Activated T-cell treated with anti-CD3 and anti-CD28 coated beads, Interleukin-2, amount 50 U/mL, for 24 hours (primary cell): ENCODE measurements around the gene CFAP70.
"Not testable (repeated sequence)": the region's sequence is repeated elsewhere in the genome, so short reads cannot be mapped to it uniquely, and the experiment has no call there.

Source experiments
- DNase-seq: peaks from one replicate; pipeline ENCODE4 v3.0.0-alpha.2; 2020
- H3K27ac Mint-ChIP-seq: 2 replicates; pipeline ENCODE4 v1.8.0; 2020; ENCODE audit warnings: mild to moderate bottlenecking, mixed read lengths
- H3K27me3 Mint-ChIP-seq: 2 replicates; pipeline ENCODE4 v1.8.0; 2020; ENCODE audit warnings: mixed read lengths
- H3K36me3 Mint-ChIP-seq: 2 replicates; pipeline ENCODE4 v1.8.0; 2020; ENCODE audit warnings: low read depth, mixed read lengths
- H3K4me1 Mint-ChIP-seq: 2 replicates; pipeline ENCODE4 v1.8.0; 2020; ENCODE audit warnings: low read depth, mixed read lengths
- H3K4me3 Mint-ChIP-seq: 2 replicates; pipeline ENCODE4 v1.8.0; 2020; ENCODE audit warnings: mild to moderate bottlenecking, moderate library complexity, mixed read lengths
- H3K9me3 Mint-ChIP-seq: 2 replicates; pipeline ENCODE4 v1.8.0; 2020; ENCODE audit warnings: mixed read lengths

The CFAP70 gene

DNA sequence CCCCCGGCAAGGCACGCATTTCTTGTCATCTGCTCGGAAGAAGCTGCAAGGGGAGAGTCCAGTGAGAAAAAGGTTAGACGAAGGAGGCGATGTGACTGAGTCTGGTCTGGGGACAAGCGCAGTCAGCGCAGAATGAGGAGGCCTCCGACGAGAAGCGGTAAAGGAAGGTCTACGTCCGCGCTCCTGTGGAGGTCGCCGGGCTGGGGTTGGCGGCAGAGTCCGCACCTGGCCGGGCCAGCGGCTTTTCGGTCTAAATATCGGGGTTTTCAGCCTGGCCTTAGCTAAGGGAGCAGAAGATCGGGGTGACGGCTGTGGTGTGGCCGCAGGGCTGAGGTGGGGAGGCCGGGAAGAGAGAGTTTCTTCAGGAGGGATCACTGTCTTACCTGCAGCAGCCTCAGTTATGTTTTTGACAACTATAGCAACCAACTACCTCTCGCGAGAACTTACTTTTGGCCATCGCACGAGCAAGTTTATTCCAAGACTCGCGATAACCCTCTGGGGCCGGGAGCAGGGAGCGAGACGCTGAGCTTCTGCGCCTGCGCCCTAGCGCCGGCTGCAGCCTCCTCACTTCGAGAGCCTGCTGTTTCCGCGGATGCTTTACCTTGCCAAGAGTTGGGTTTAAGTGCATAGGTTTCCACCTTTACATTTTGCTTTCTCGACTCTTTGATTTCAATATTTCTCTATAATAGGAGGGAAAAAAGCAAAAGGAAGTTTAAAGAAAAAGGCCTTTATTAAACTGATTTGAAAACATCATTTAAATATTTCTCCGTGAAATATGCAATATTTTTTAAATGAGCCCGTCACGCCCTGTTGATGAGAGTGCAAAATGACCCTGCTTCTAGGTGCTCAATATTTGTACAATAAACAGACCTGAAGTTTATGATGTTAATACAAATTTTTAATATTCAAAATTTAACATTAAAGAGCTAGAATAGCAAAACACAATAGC is at the start of gene CFAP70:
Gene CFAP70 (minus strand): TSS at position 534 of the 949 bp plus-strand sequence. CDS start 4,068 bp downstream, outside the sequence.
- Mint-ChIP-seq H3K4me3 (peak within 1 kb of the TSS; percentile 96), H3K27ac (peak within 1 kb of the TSS; percentile 95), H3K4me1 (peaks cover 15% of the 10 kb centered on the region), H3K36me3 (peaks cover 13% of the 10 kb centered on the region), H3K27me3 (no peaks in the 10 kb centered on the region), H3K9me3 (no peaks in the 10 kb centered on the region)
- DNase-seq: peak; percentile 90

DNA sequence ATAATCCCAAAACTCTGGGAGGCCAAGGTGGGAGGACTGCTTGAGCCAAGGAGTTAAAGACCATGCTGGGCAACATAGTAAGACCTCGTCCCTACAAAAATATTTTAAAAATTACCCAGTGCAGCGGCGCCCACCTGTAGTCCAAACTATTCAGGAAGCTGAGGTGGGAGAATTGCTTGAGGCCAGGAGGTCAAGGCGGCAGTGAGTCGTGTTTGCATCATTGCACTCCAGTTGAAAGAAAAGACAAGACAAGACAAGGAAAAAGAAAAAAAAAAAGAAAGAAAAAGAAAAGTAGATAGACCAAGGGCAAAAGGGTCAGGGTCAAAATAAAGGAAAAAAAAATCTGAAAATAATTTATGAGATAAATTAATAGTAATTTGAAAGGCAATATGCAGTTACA is 49.4 kb upstream of the CFAP70 start:
- Mint-ChIP-seq H3K27me3 (no peaks in the 10 kb centered on the region), H3K27ac (no peak overlapping the region), H3K9me3 (no peaks in the 10 kb centered on the region), H3K36me3 (peaks cover 62% of the 10 kb centered on the region), H3K4me3 (no peak overlapping the region), H3K4me1 (peaks cover 79% of the 10 kb centered on the region)
- no peak for DNase-seq

DNA sequence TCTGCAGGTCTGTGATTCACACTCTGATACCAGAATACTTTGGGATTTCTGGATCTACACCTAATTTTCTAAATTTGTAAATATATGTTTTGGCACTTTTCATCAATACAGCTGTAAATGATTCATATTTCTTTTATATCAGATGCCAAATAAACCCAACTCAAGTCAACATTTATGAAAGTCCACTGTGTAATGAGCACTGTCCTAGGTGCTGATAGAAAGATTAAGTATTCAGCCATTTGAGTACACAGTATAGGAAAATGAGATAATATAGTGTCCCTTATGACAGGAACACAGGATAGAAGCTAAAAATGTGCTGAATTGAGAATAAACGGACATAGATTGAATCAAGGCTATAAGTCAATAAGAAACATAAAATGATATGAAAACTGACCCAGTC is 48.8 kb upstream of the CFAP70 start:
- DNase-seq: no peak
- Mint-ChIP-seq H3K36me3 (peaks cover 58% of the 10 kb centered on the region), H3K27ac (no peak overlapping the region), H3K4me3 (no peak overlapping the region), H3K9me3 (no peaks in the 10 kb centered on the region), H3K4me1 (peaks cover 77% of the 10 kb centered on the region), H3K27me3 (no peaks in the 10 kb centered on the region)

DNA sequence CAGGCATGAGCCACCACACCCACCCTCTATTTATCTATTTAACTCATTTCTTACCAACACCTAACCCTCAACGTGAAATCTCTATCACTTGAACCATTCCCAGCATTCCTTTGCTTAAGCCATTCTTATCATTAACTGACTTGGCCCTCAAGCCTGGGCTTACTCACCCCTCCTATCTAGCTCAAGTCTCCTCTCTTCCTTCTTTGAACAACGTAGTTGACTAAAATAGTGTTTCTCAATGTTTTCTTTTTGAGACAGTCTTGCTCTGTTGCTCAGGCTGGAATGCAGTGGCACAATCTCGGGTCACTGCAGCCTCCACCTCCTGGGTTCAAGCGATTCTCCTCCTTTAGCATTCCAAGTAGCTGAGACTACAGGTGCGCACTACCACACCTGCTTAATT is 48.2 kb upstream of the CFAP70 start:
- no peak for DNase-seq
- Mint-ChIP-seq H3K27me3 (no peaks in the 10 kb centered on the region), H3K4me3 (no peak overlapping the region), H3K36me3 (peaks cover 53% of the 10 kb centered on the region), H3K4me1 (peaks cover 72% of the 10 kb centered on the region), H3K9me3 (no peaks in the 10 kb centered on the region), H3K27ac (peak overlapping the region; percentile 14)

DNA sequence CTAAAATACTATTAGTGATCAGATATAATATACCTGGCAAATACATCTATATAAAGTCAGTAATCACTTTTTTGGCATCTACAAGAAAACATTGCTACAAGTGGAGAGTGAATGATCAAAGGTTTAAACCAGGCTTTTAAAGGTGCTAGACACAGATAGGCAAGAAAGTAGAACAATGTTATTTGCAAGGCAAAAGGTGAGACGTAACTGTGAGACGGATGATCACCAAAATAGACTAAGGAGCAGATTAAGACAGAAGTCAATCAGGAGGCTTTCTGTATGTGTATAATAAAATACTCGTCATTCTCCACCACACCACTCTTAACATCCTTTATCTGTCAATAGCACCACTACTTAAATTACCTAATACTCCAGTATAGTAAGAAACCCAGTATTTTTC is 46.9 kb upstream of the CFAP70 start:
- H3K27ac Mint-ChIP-seq: no peak overlapping the region
- H3K4me1 Mint-ChIP-seq: peaks cover 61% of the 10 kb centered on the region
- no peaks in the 10 kb centered on the region for H3K27me3 Mint-ChIP-seq
- peaks cover 49% of the 10 kb centered on the region for H3K36me3 Mint-ChIP-seq
- H3K4me3 Mint-ChIP-seq: no peak overlapping the region
- no peaks in the 10 kb centered on the region for H3K9me3 Mint-ChIP-seq
- no peak for DNase-seq

DNA sequence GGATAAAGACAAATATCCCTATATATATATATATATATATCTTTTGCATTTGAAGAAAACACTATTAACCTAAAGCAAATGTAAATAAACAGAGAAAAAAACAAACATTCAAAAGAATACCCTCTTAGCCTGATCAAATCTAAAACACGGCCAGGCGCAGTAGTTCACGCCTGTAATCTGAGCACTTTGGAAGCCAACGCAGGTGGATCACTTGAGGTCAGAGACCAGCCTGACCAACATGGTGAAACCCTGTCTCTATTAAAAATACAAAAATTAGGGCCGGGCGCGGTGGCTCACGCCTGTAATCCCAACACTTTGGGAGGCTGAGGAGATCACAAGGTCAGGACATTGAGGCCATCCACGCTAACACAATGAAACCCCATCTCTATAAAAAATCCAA is 46.0 kb upstream of the CFAP70 start:
- Mint-ChIP-seq H3K4me3 (no peak overlapping the region), H3K9me3 (no peaks in the 10 kb centered on the region), H3K27me3 (no peaks in the 10 kb centered on the region), H3K4me1 (peaks cover 55% of the 10 kb centered on the region), H3K27ac (peak overlapping the region; percentile 47), H3K36me3 (peaks cover 49% of the 10 kb centered on the region)
- no peak for DNase-seq

DNA sequence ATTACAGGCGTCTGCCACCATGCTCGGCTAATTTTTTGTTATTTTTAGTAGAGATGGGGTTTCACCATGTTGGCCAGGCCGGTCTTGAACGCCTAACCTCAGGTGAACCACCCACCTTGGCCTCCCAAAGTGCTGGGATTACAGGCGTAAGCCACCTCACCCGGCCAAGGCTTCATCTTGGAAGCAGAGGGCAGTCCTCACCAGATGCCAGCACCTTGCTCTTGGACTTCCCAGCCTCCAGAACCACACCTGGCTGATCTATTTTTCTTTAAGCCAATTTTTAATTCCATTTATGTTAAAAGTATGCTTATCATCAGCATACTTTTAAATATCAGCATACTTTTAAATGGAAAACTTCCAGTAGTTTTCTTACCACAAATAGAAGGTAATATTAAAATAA is 43.0 kb upstream of the CFAP70 start:
- H3K27ac Mint-ChIP-seq: no peak overlapping the region
- no peaks in the 10 kb centered on the region for H3K27me3 Mint-ChIP-seq
- H3K36me3 Mint-ChIP-seq: peaks cover 53% of the 10 kb centered on the region

DNA sequence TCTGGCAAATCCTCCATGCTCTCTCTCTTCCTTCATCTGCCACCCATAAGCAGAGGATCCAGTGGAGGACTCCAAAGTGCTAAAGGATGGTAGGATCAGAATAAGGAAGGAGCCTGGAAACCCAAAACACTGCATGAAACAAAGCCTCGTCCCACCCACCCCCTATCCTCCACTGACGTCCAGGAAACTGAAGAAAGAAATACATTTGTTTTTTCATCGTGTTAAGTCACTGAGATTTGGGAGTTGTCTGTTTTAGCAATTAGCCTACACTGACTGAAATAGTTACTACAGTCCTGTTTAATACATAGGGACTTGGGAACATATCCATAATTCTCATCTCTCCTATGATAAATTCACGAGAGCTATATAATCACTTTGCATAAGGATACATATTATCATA is 40.4 kb upstream of the CFAP70 start:
- peaks cover 74% of the 10 kb centered on the region for H3K36me3 Mint-ChIP-seq
- no peaks in the 10 kb centered on the region for H3K27me3 Mint-ChIP-seq
- H3K27ac Mint-ChIP-seq: peak overlapping the region; percentile 33
- H3K9me3 Mint-ChIP-seq: no peaks in the 10 kb centered on the region
- H3K4me3 Mint-ChIP-seq: no peak overlapping the region
- DNase-seq: no peak
- H3K4me1 Mint-ChIP-seq: peaks cover 16% of the 10 kb centered on the region

More for the DNA sequence above, 43.0 kb upstream of the CFAP70 start:
- H3K9me3 Mint-ChIP-seq: no peaks in the 10 kb centered on the region
- H3K4me1 Mint-ChIP-seq: peaks cover 29% of the 10 kb centered on the region
- H3K4me3 Mint-ChIP-seq: no peak overlapping the region
- DNase-seq: no peak

DNA sequence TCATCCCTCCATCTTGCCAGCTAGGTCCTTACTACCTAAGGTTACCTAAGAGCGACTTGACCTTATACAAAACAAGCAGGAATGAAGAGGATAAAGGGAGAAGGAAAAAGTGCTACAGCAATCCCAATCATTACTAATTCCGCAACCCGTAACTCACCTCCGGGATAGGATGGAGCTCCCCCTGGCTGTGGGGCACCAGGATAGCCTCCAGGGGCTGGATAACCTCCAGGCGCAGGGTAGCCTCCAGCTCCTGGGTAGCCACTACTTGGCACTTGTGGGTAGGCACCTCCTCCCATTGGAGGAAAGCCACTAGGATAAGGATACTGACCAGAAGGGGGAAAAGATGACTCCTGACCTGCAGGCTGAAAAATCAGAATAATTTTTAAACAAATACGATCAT is 39.4 kb upstream of the CFAP70 start:
- Mint-ChIP-seq H3K27me3 (no peaks in the 10 kb centered on the region), H3K4me3 (no peak overlapping the region), H3K9me3 (no peaks in the 10 kb centered on the region), H3K36me3 (peaks cover 81% of the 10 kb centered on the region), H3K27ac (no peak overlapping the region), H3K4me1 (peaks cover 10% of the 10 kb centered on the region)
- DNase-seq: no peak

DNA sequence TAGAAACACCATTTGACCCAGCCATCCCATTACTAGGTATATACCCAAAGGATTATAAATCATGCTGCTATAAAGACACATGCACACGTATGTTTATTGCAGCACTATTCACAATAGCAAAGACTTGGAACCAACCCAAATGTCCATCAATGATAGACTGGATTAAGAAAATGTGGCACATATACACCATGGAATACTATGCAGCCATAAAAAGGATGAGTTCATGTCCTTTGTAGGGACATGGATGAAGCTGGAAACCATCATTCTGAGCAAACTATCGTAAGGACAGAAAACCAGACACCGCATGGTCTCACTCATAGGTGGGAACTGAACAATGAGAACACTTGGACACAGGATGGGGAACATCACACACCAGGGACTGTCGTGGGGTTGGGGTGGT is 35.7 kb upstream of the CFAP70 start:
- not testable (repeated sequence) for H3K27me3 Mint-ChIP-seq, H3K9me3 Mint-ChIP-seq, H3K4me1 Mint-ChIP-seq, H3K4me3 Mint-ChIP-seq, DNase-seq, H3K27ac Mint-ChIP-seq
- H3K36me3 Mint-ChIP-seq: peaks cover 94% of the 10 kb centered on the region

DNA sequence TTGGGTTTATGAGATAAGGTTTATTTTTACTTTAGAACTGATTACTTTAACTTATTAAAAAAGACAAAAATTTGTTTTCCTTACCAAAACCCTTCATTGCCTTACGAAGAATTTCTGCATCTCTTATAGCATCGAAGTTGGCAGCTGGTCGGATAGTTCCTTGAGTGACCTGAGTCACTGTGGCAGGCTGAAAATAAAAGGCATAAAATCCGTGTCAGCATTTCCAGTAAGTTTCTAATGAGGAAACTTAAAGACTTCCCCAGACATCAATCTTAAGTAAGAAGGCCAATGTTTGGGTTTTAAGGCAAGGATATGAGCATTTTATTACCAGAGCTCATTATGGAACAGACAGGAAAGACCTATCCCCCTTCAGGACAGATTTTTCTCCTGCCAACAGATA is 29.6 kb upstream of the CFAP70 start:
- H3K4me1 Mint-ChIP-seq: peaks cover 2% of the 10 kb centered on the region
- no peak for DNase-seq
- H3K27ac Mint-ChIP-seq: peak overlapping the region; percentile 26
- H3K36me3 Mint-ChIP-seq: peaks cover 94% of the 10 kb centered on the region
- no peaks in the 10 kb centered on the region for H3K9me3 Mint-ChIP-seq
- no peaks in the 10 kb centered on the region for H3K27me3 Mint-ChIP-seq
- no peak overlapping the region for H3K4me3 Mint-ChIP-seq

DNA sequence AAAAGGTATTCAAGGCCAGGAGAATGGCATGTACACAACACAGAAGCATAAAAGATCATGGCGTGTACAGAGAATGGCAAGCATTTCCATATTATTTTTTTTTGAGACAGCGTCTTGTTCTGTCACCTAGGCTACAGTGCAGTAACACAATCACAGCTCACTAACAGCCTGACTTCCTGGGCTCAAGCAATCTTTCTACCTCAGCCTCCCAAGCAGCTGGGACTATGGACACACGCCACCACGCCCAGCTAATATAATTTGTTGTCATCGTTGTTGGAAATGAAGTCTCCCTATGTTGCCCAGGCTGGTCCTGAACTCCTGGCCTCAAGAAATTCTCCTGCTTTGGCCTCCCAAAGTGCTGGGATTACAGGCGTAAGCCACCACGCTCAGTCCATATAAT is 27.9 kb upstream of the CFAP70 start:
- Mint-ChIP-seq H3K4me3 (no peak overlapping the region), H3K27me3 (no peaks in the 10 kb centered on the region), H3K36me3 (peaks cover 95% of the 10 kb centered on the region), H3K27ac (peak overlapping the region; percentile 11), H3K9me3 (no peaks in the 10 kb centered on the region), H3K4me1 (no peaks in the 10 kb centered on the region)
- no peak for DNase-seq

DNA sequence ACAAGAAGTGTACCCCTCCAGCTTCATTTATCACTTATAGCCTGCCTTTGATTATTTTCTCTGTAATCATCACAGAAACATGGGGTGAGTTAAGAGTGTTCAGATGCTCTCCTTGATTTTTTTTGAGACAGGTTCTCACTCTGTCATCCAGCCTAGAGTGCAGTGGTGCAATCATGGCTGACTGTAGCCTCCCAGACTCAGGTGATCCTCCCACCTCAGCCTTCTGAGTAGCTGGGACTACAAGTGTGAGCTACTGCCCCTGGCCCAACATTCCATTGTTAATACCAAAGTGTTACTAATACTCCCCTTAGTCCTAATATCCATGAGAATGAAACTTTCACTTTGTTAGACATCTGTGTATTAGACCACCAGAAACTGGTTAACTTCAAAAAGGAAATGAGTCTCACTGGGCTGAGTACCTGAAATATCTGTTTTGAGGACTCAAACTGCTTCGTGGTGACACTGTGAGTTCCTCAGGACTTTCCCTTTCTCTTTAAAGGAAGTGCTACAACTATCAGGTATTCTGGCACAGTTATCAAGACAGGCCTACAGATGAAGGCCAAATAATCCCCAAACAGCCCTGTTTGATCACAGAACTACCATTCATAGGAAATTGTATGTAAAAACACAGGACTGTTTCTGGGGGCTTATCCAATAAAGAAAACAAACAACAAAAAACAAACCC is 20.5 kb upstream of the CFAP70 start:
- Mint-ChIP-seq H3K36me3 (peaks cover 92% of the 10 kb centered on the region), H3K4me1 (peaks cover 13% of the 10 kb centered on the region), H3K27ac (peak overlapping the region; percentile 86), H3K9me3 (no peaks in the 10 kb centered on the region), H3K4me3 (no peak overlapping the region), H3K27me3 (no peaks in the 10 kb centered on the region)
- DNase-seq: no peak

DNA sequence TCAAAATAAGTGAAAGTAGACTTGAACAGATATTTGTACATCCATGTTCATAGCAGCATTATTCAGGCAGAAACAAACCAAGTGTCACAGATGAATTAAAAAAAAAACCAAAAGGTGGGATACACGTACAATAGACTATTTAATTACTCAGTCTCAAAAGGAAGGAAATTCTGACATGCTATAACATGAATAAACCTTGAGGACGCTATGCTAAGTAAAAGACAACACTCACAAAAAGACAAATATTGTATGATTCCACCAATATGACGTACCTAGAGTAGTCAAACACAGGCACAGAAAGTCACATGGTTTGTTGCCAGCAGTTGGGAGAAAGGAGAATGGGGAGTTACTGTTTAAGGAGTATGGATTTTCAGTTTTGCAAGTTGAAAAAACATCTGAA is 18.0 kb upstream of the CFAP70 start:
- H3K9me3 Mint-ChIP-seq: no peaks in the 10 kb centered on the region
- peak overlapping the region; percentile 34 for H3K27ac Mint-ChIP-seq
- H3K4me1 Mint-ChIP-seq: peaks cover 13% of the 10 kb centered on the region
- no peak for DNase-seq
- H3K36me3 Mint-ChIP-seq: peaks cover 83% of the 10 kb centered on the region
- H3K27me3 Mint-ChIP-seq: no peaks in the 10 kb centered on the region
- no peak overlapping the region for H3K4me3 Mint-ChIP-seq

DNA sequence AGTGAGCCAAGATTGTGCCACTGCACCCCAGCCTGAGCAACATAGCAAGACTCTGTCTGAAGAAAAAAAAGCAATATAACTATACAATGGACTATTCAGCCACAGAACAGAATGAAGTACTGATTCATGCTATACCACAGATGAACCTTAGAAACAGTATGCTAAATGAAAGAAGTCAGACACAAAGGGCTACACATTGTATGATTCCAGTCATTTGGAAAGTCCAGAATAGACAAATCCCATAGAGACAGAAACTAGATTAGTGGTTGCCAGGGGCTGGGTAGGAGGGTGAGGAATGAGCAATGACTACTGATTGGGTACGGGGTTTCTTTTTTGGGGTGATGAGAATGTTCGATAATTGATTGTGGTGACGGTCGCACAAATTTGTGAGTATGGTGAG is 9.6 kb upstream of the CFAP70 start:
- Mint-ChIP-seq H3K4me3 (no peak overlapping the region), H3K9me3 (no peaks in the 10 kb centered on the region), H3K4me1 (peaks cover 16% of the 10 kb centered on the region), H3K27me3 (no peaks in the 10 kb centered on the region), H3K27ac (peak overlapping the region; percentile 64), H3K36me3 (peaks cover 76% of the 10 kb centered on the region)
- no peak for DNase-seq
